Kidney (tissue), 14 donors: Measurements from ENCODE around the gene KCNIP3. TPM values are rescaled to one million over a fixed set of nuclear protein-coding genes. Genes with fewer than 3 reads are reported as not detected.
A peak's percentile ranks its signal among the peaks of the same experiment; 100 is the strongest.

Source experiments
- DNase-seq, 5 donors: peaks; one replicate each; pipeline ENCODE4 v3.0.0-alpha.2; 2013 to 2020
- FAIRE-seq: peaks from 2 replicates; lab custom pipeline; 2012; peaks lifted over from hg19 to GRCh38; lab: Jason Lieb, UNC
- H3K27ac ChIP-seq, 2 donors: one replicate each; pipeline ENCODE4 v1.7.0; 2013; ENCODE audit warnings: low read depth in 2 of 2, low read length in 2 of 2, inconsistent platforms in 1 of 2
- H3K27me3 ChIP-seq: one replicate; pipeline ENCODE4 v1.7.1; 2013; ENCODE audit warnings: low read length, inconsistent platforms; ENCODE audit not compliant: control insufficient read depth, insufficient read depth
- H3K36me3 ChIP-seq, 3 donors: one replicate each; pipeline versions ENCODE4 v1.7.0 to v1.7.1; 2013; ENCODE audit warnings: low read length in 3 of 3, control low read depth in 1 of 3, inconsistent platforms in 1 of 3; ENCODE audit not compliant: insufficient read depth in 3 of 3, control insufficient read depth in 2 of 3
- H3K4me1 ChIP-seq, 3 donors: one replicate each; pipeline versions ENCODE4 v1.7.0 to v1.7.1; 2013; ENCODE audit warnings: low read length in 3 of 3, inconsistent platforms in 1 of 3, low read depth in 1 of 3; ENCODE audit not compliant: control insufficient read depth in 2 of 3, insufficient read depth in 2 of 3
- H3K4me3 ChIP-seq, 3 donors: one replicate each; pipeline versions ENCODE4 v1.7.0 to v1.8.1; 2013; ENCODE audit warnings: low read length in 3 of 3, control low read depth in 1 of 3, inconsistent platforms in 1 of 3
- H3K9ac ChIP-seq, 3 donors: one replicate each; pipeline versions ENCODE4 v1.7.0 to v1.7.1; 2013; ENCODE audit warnings: low read length in 3 of 3, control low read depth in 1 of 3, inconsistent platforms in 1 of 3
- H3K9me3 ChIP-seq, 3 donors: one replicate each; pipeline versions ENCODE4 v1.7.0 to v1.7.1; 2013; ENCODE audit warnings: low read length in 3 of 3, control low read depth in 1 of 3, inconsistent platforms in 1 of 3; ENCODE audit not compliant: control insufficient read depth in 2 of 3, insufficient read depth in 1 of 3
- intact Hi-C: fragments of 100-400 bp; cut with DNase I; formaldehyde crosslinking; loops from one replicate; pipeline ENCODE4 v1.11.1; 2022
- polyA plus RNA-seq: library from polyadenylated mRNA; stranded (reverse); fragments of 350-450 nt; fragmentation: Illumina TruSeq; extraction: RNeasy Lipid Tissue Mini Kit (QIAGEN cat#74804); gene quantifications from one replicate; pipeline ENCODE4 v1.2.3, GENCODE V29; 2014; ENCODE audit warnings: low read depth, low replicate concordance; ENCODE audit not compliant: insufficient read depth
- total RNA-seq: library from RNA; stranded (reverse); fragmentation: NEBNext Ultra II Directional; extraction: Animal tissue kit (Norgen Biotek cat#: 25700); gene quantifications from one replicate; pipeline ENCODE4 v1.2.1, GENCODE V29; 2021
- TF ChIP-seq, protein P1 (sequence below): IDR thresholded peaks from 3 replicates; pipeline ENCODE4 v1.5.1; 2012; ENCODE audit warnings: mild to moderate bottlenecking, moderate library complexity, borderline replicate concordance; ENCODE audit not compliant: insufficient read depth; ENCODE audit errors: extremely low read depth
- donor health status: control.
- donor health status: control.
- donor health status: control.
- donor health status: control.
- donor health status: control.
- donor health status: DM: yes; HTN: yes; CAD: no.
- donor health status: Normal renal cell carcinoma (clear cell type).

KCNIP3 gene
- total and polyA plus RNA-seq, 2 donors from 2014 or later = 14.8 to 27.6 TPM

DNA sequence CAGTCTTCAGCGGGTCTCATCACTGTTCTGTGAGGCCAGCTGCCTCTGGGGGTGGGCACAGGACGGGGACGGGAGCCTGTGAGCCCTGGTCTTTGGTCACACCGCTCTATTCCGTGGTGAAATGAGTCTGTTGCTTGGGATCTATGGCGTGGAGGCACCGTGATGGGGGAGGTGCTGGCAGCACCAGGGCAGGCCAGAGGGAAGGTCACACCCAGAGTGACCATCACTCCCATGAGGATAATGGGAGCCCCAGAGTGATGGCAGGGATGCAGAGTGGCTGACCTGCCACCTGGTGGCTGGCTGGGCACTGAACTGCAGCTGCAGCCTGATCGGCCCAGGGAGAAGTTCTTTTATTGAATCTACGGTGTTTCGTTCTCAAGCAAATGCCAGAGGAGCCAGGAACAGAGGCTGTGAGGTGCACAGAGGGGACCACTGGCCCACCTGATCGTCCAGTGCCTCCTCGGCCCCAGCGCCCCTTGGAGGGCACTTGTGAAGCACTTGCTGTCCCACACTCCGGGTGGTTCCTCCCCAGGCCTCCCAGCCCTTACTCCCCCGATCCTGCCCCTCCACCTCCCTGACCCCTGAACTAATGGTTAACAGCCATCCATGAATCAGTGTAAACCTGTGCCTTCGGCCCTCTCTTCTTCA lies 17.9 kb downstream of the KCNIP3 start:
- Histone ChIP-seq H3K9me3 (no peaks in the 10 kb centered on the region), H3K4me3 (no peak overlapping the region), H3K27me3 (no peaks in the 10 kb centered on the region), H3K9ac (no peak overlapping the region), H3K27ac (no peak overlapping the region), H3K4me1 (peaks cover 0 to 12% (median 0%) of the 10 kb centered on the region in 3 donors), H3K36me3 (no peaks in the 10 kb centered on the region)
- DNase-seq (peak in 4 of 5 donors; percentile 67 to 75 (median 73)), FAIRE-seq (no peak)
- TF ChIP-seq, protein P1, sequence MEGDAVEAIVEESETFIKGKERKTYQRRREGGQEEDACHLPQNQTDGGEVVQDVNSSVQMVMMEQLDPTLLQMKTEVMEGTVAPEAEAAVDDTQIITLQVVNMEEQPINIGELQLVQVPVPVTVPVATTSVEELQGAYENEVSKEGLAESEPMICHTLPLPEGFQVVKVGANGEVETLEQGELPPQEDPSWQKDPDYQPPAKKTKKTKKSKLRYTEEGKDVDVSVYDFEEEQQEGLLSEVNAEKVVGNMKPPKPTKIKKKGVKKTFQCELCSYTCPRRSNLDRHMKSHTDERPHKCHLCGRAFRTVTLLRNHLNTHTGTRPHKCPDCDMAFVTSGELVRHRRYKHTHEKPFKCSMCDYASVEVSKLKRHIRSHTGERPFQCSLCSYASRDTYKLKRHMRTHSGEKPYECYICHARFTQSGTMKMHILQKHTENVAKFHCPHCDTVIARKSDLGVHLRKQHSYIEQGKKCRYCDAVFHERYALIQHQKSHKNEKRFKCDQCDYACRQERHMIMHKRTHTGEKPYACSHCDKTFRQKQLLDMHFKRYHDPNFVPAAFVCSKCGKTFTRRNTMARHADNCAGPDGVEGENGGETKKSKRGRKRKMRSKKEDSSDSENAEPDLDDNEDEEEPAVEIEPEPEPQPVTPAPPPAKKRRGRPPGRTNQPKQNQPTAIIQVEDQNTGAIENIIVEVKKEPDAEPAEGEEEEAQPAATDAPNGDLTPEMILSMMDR = peak; percentile 77
- intact Hi-C loops = no loop called here

DNA sequence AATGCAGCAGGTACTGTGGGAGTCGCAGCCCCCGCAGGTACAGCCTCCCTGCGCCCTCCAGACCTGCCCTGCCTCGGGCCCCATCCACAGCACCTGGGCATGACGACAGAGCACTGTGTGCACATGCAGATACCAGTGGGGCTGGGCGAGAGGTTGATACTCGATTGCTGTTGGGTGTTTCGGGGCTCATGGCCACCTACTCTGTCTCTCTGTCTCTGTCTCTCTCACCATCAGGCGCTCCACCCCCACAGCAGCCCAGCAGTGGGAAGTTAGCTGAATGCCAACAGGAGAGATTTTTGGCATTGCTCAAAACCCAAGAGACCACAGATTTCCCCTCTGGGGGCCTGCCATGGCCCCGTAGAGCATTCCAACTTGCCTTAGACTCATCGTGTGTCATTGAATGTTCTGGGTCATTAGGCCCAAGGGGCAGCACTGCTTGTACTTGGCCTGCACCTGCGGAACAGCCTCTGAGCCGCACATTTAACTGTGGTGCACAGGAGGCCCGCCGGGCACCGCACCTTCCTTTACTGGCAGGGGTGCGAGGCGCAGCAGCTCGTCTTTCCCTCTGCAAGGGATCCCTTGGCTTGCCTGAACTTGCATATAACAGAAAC lies 18.8 kb downstream of the KCNIP3 start:
- Histone ChIP-seq H3K4me1 (peaks cover 0 to 12% (median 0%) of the 10 kb centered on the region in 3 donors), H3K36me3 (no peaks in the 10 kb centered on the region), H3K9ac (no peak overlapping the region), H3K4me3 (no peak overlapping the region), H3K27ac (no peak overlapping the region), H3K9me3 (no peaks in the 10 kb centered on the region), H3K27me3 (no peaks in the 10 kb centered on the region)
- DNase-seq = peak in 2 of 5 donors; percentile 31 to 69
- TF ChIP-seq, protein P1 = no peak
- FAIRE-seq = no peak
- intact Hi-C loops = no loop called here

DNA sequence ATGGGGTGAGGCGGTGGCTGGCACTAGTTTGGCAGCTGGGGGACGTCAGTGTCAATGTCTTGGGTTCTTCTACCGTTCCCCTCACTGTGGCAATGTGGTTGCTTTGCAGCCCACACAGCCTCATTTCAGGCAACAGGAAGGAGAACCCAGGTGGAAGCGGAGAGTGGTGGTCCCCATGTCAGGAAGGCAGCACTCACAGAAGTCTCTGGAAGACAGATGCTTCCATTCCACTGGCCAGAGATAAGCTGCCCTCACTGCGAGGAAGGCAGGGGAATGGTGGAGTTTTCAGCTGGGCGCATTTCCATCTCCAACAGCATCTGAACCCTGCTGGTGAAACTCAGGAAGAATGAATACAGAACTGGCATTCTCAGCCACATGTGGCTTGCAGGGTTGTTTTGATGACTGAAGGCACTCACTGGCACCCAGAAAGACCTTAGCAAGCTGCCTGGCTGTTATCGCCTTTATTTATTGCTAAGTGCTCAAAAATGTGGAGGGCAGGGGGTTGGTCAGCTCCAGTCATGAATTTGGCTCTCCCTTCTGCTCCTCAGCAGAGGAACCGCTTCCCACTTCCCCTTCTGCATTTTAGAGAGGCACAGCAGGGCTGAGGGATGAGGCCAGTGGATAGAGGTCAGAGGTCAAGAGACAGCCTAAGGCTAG lies 19.4 kb downstream of the KCNIP3 start:
- H3K27me3 ChIP-seq = no peaks in the 10 kb centered on the region
- no peaks in the 10 kb centered on the region for H3K9me3 ChIP-seq
- intact Hi-C loops = no loop called here
- H3K4me3 ChIP-seq = no peak overlapping the region
- no peaks in the 10 kb centered on the region for H3K36me3 ChIP-seq
- FAIRE-seq (no peak), DNase-seq (no peak)
- H3K4me1 ChIP-seq = peaks cover 0 to 12% (median 0%) of the 10 kb centered on the region in 3 donors
- no peak overlapping the region for H3K9ac ChIP-seq
- TF ChIP-seq, protein P1 = no peak
- no peak overlapping the region for H3K27ac ChIP-seq
